K562 (cell line): ENCODE measurements around the gene MDP1. TPM values are rescaled to one million over a fixed set of nuclear protein-coding genes. Genes with fewer than 3 reads are reported as not detected.

Experiments used
- ATAC-seq: fragments of 200-7000 bp; cut with Tn5 transposase; 3 replicates; pipeline ENCODE4 v1.9.1; 2020; ENCODE audit warnings: moderate library complexity
- BruUV-seq: library from RNA; stranded (reverse); fragments of 400-500 nt; replicated peaks from 2 replicates; lab custom pipeline; 2021; lab: Mats Ljungman, UMichigan
- CTCF ChIA-PET: fragments of 300-600 bp; formaldehyde crosslinking; extraction: SDS; loops from one replicate; lab custom pipeline; 2021; ENCODE audit warnings: low intra/inter-chr PET ratio; lab: Yijun Ruan, JAX
- POLR2A ChIA-PET: fragments of 300-600, 350-650 bp; sonication (Branson Sonifier 250); formaldehyde crosslinking; extraction: SDS; loops from one replicate; lab custom pipeline; 2021; ENCODE audit warnings: antibody characterized with exemption, inconsistent platforms; lab: Yijun Ruan, JAX
- DNase-seq, 4 experiments: peaks; one replicate each; pipeline versions ENCODE4 v3.0.0 to v3.0.0-alpha.2; 2011 to 2018; ENCODE audit warnings: low spot score in 3 of 4, mixed read lengths in 3 of 4; ENCODE audit errors: extremely low read depth in 1 of 4
- FAIRE-seq: peaks from 2 replicates; lab custom pipeline; 2011; peaks lifted over from hg19 to GRCh38; lab: Jason Lieb, UNC
- H2AFZ ChIP-seq: 2 replicates; pipeline ENCODE4 v1.6.0; 2011; ENCODE audit warnings: low read depth, low read length, control low read depth, inconsistent platforms
- H3K27ac ChIP-seq: fragments of 200-600 bp; 3 replicates; pipeline ENCODE4 v1.8.0; 2011; ENCODE audit warnings: low read depth, mild to moderate bottlenecking, control low read depth, inconsistent platforms, low read length, moderate library complexity, mixed read lengths; ENCODE audit errors: extremely low read depth
- H3K27me3 ChIP-seq, 2 experiments: fragments of 300-600 bp in 1 of 2; 2 replicates in 1 of 2; 3 replicates in 1 of 2; pipeline versions ENCODE4 v1.6.0 to v1.8.0; 2011; ENCODE audit warnings: inconsistent platforms in 2 of 2, low read length in 2 of 2, mild to moderate bottlenecking in 1 of 2, mixed read lengths in 1 of 2, moderate library complexity in 1 of 2; ENCODE audit not compliant: control insufficient read depth in 2 of 2, insufficient read depth in 2 of 2
- H3K36me3 ChIP-seq: fragments of 300-600 bp; 3 replicates; pipeline ENCODE4 v1.8.0; 2011; ENCODE audit warnings: mild to moderate bottlenecking, low read length, inconsistent platforms; ENCODE audit not compliant: control insufficient read depth, insufficient read depth
- H3K4me1 ChIP-seq, 2 experiments: fragments of 200-600 bp in 1 of 2; replicated peaks in 1 of 2; 2 replicates in 1 of 2; 3 replicates in 1 of 2; pipeline versions ENCODE4 v1.5.1 to v1.8.0; 2011; ENCODE audit warnings: inconsistent platforms in 2 of 2, low read length in 2 of 2, mild to moderate bottlenecking in 1 of 2, mixed read lengths in 1 of 2, moderate library complexity in 1 of 2; ENCODE audit not compliant: control insufficient read depth in 2 of 2, insufficient read depth in 2 of 2
- H3K4me2 ChIP-seq: 2 replicates; pipeline ENCODE4 v1.6.1; 2011; ENCODE audit warnings: low read length, control low read depth, inconsistent platforms, mixed read lengths; ENCODE audit not compliant: insufficient read depth
- H3K4me3 ChIP-seq: fragments of 200-600 bp; sonication (generic), shearing (Covaris generic); 2 replicates; pipeline ENCODE4 v1.5.1; 2016; ENCODE audit warnings: control low read depth, inconsistent platforms
- H3K79me2 ChIP-seq: fragments of 200-600 bp; 3 replicates; pipeline ENCODE4 v1.8.0; 2011; ENCODE audit warnings: low read length, inconsistent platforms; ENCODE audit not compliant: control insufficient read depth, insufficient read depth
- H3K9ac ChIP-seq, 2 experiments: 2 replicates each; pipeline versions ENCODE4 v1.6.0 to v1.6.1; 2011; ENCODE audit warnings: low read depth in 2 of 2, low read length in 2 of 2, control low read depth in 1 of 2, inconsistent platforms in 1 of 2, mild to moderate bottlenecking in 1 of 2, mixed read lengths in 1 of 2; ENCODE audit not compliant: insufficient read depth in 1 of 2
- H3K9me1 ChIP-seq: one replicate; pipeline ENCODE4 v1.6.0; 2011; ENCODE audit warnings: inconsistent platforms, mild to moderate bottlenecking, low read length, moderate library complexity; ENCODE audit not compliant: control insufficient read depth, insufficient read depth
- H3K9me3 ChIP-seq: replicated peaks from 2 replicates; pipeline ENCODE4 v1.5.1; 2011; ENCODE audit warnings: low read depth, low read length, inconsistent platforms; ENCODE audit not compliant: control insufficient read depth, insufficient read depth
- H4K20me1 ChIP-seq: replicated peaks from 2 replicates; pipeline ENCODE4 v1.6.1; 2011; ENCODE audit warnings: low read length, inconsistent platforms, mixed read lengths; ENCODE audit not compliant: control insufficient read depth, insufficient read depth
- ARNT ChIP-seq, 2 experiments: fragments of 450-650 bp; IDR thresholded peaks; 2 replicates each; pipeline ENCODE4 v1.6.1; 2016; ENCODE audit warnings: mild to moderate bottlenecking in 1 of 2
- GABPB1 ChIP-seq: sonication (generic); formaldehyde crosslinking; IDR thresholded peaks from 2 replicates; pipeline ENCODE4 v1.8.0; 2022; ENCODE audit warnings: mild to moderate bottlenecking, missing genetic modification reagents
- HMG20A ChIP-seq: fragments of 450-650 bp; formaldehyde crosslinking; conservative IDR thresholded peaks from 2 replicates; pipeline ENCODE4 v1.4.0; 2020; ENCODE audit warnings: mild to moderate bottlenecking, mixed read lengths
- KDM1A ChIP-seq, 2 experiments: fragments of 450-650 bp; IDR thresholded peaks; 2 replicates each; pipeline ENCODE4 v1.6.1; 2016; ENCODE audit warnings: mild to moderate bottlenecking in 2 of 2
- PHB ChIP-seq: fragments of 250-450 bp; sonication (Bioruptor Pico); IDR thresholded peaks from 2 replicates; pipeline ENCODE4 v1.5.0; 2021
- TAF15 ChIP-seq: fragments of 200-400 bp; formaldehyde crosslinking; IDR thresholded peaks from 2 replicates; pipeline ENCODE4 v1.6.1; 2017; ENCODE audit warnings: mild to moderate bottlenecking, low read depth, low read length, moderate library complexity
- ZNF274 ChIP-seq: IDR thresholded peaks from 2 replicates; pipeline ENCODE4 v1.6.1; 2011; ENCODE audit warnings: low read depth, mild to moderate bottlenecking, low read length, moderate library complexity, borderline replicate concordance
- ZNF57 ChIP-seq: fragments of 450-650 bp; formaldehyde crosslinking; IDR thresholded peaks from 2 replicates; pipeline ENCODE4 v1.4.0; 2020; ENCODE audit warnings: mild to moderate bottlenecking, moderate library complexity
- ZNF586 ChIP-seq: fragments of 450-650 bp; formaldehyde crosslinking; conservative IDR thresholded peaks from 2 replicates; pipeline ENCODE4 v1.4.0; 2020; ENCODE audit warnings: mild to moderate bottlenecking, moderate library complexity
- WGBS: fragments of 100-300 bp; shearing (Covaris generic); methylation state at CpG from one replicate; pipeline ENCODE4 v1.1.6; 2016; ENCODE audit warnings: low coverage, mixed read lengths; ENCODE audit not compliant: insufficient coverage; ENCODE audit errors: missing lambda C conversion rate; 5-methylcytosine and 5-hydroxymethylcytosine counted together
- in situ Hi-C: fragments of 300-500 bp; cut with MboI; formaldehyde crosslinking; loops from 4 replicates; pipeline ENCODE4 v1.15.0; 2018; ENCODE audit warnings: inconsistent platforms, mixed read lengths
- intact Hi-C: fragments of 100-400 bp; cut with micrococcal nuclease; formaldehyde crosslinking; loops from 2 replicates; pipeline ENCODE4 v1.14.2; 2022
- polyA plus RNA-seq, 8 experiments: library from polyadenylated mRNA; depleted of rRNA in 4 of 8; stranded (reverse) in 5 of 8; unstranded in 3 of 8; fragments of >200 nt; fragmentation: Nextera tagmentation in 2 of 8; fragmentation: Illumina TruSeq in 1 of 8; extraction: Ambion mirVana in 2 of 8; extraction: Trizol in 1 of 8; gene quantifications; 2 replicates each; pipeline versions ENCODE4 v1.2.1 to v1.2.3, GENCODE V29; 2011 to 2014; ENCODE audit warnings: inconsistent platforms in 1 of 8, missing spikeins in 1 of 8
- total RNA-seq, 7 experiments: library from RNA; depleted of rRNA in 6 of 7; stranded (reverse); fragments of >200 nt in 6 of 7; fragmentation: Illumina TruSeq in 2 of 7; extraction: Trizol in 2 of 7; gene quantifications; 2 replicates each; pipeline versions ENCODE4 v1.2.1 to v1.2.3, GENCODE V29; 2011 to 2021; ENCODE audit warnings: low replicate concordance in 1 of 7
- TF ChIP-seq, protein P1 (sequence below), 2 experiments: IDR thresholded peaks in 1 of 2; conservative IDR thresholded peaks in 1 of 2; 2 replicates each; pipeline ENCODE4 v1.6.1; 2016; ENCODE audit warnings: low read depth in 2 of 2, mild to moderate bottlenecking in 1 of 2, missing compliant biosample characterization in 1 of 2, missing genetic modification characterization in 1 of 2, moderate library complexity in 1 of 2
- TF ChIP-seq, protein P2 (sequence below): fragments of 250-450 bp; sonication (Bioruptor Pico); IDR thresholded peaks from 2 replicates; pipeline ENCODE4 v1.8.0; 2022; ENCODE audit warnings: inconsistent platforms
- TF ChIP-seq, protein P3 (sequence below): fragments of 250-450 bp; sonication (Bioruptor Pico); IDR thresholded peaks from 2 replicates; pipeline ENCODE4 v1.5.0; 2021; ENCODE audit warnings: mild to moderate bottlenecking, borderline replicate concordance

The MDP1 gene
- total and polyA plus RNA-seq, 9 of the 15 experiments (the other 6 are each of a cell fraction or from before 2014, with no cell fraction given), result 2.7 to 29.6 (median 11.0) TPM

DNA sequence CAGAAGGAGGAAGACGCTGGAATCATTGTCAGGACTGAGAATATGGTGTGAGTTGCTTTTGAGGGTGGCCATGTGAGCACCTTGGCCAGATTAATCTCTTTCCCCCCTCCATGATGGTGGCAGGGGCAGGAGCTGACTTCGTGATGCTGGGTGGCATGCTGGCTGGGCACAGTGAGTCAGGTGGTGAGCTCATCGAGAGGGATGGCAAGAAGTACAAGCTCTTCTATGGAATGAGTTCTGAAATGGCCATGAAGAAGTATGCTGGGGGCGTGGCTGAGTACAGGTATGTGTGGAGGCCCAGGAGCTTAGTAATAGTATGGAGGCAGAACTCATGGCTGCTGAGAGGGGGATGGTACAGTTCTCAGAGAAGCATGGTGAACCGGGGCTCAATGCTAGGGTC, 22.3 kb upstream of the MDP1 start:
- no peaks in the 10 kb centered on the region for H3K9me3 ChIP-seq
- H3K4me1 ChIP-seq, result peaks cover 15 to 20% of the 10 kb centered on the region in 2 experiments
- intact Hi-C loops, result no loop called here
- peaks cover 20% of the 10 kb centered on the region for H3K79me2 ChIP-seq
- H4K20me1 ChIP-seq, result no peaks in the 10 kb centered on the region; the same call in 1 of the 2 replicates
- CTCF ChIA-PET, result no interaction called here
- H2AFZ ChIP-seq, result no peak overlapping the region
- H3K9me1 ChIP-seq, result no peaks in the 10 kb centered on the region
- WGBS, result 90% methylated on average over 4 of the region's 5 CpGs
- ATAC-seq, result no peak
- FAIRE-seq, result no peak
- in situ Hi-C loops, result no loop called here
- no peak overlapping the region for H3K4me2 ChIP-seq
- H3K4me3 ChIP-seq, result no peak overlapping the region
- no peaks in the 10 kb centered on the region for H3K27me3 ChIP-seq
- DNase-seq, result no peak
- no TSS peak for BruUV-seq
- POLR2A ChIA-PET, result interaction anchor here (0.6 to 1.3 kb wide), 2 partner anchors 24 to 49 kb away, joined by 3 read pairs; no protein-coding TSS in a partner anchor
- H3K9ac ChIP-seq, result no peak overlapping the region
- peaks cover 66% of the 10 kb centered on the region for H3K36me3 ChIP-seq
- no peak overlapping the region for H3K27ac ChIP-seq
- TF ChIP-seq ZNF57 (no peak), ZNF586 (no peak), KDM1A (IDR thresholded peaks at IDR 0.05) (no peak), PHB (CRISPR knock-in tag) (no peak), GABPB1 (no peak), ZNF274 (no peak), HMG20A (no peak), ARNT (IDR thresholded peaks at IDR 0.05) (no peak), TAF15 (no peak)
- TF ChIP-seq, protein P1, sequence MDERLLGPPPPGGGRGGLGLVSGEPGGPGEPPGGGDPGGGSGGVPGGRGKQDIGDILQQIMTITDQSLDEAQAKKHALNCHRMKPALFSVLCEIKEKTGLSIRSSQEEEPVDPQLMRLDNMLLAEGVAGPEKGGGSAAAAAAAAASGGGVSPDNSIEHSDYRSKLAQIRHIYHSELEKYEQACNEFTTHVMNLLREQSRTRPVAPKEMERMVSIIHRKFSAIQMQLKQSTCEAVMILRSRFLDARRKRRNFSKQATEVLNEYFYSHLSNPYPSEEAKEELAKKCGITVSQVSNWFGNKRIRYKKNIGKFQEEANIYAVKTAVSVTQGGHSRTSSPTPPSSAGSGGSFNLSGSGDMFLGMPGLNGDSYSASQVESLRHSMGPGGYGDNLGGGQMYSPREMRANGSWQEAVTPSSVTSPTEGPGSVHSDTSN (CRISPR knock-in tag; IDR thresholded peaks at IDR 0.05; ENCODE audit: low read depth), result no peak
- TF ChIP-seq, protein P1 (tag; conservative IDR thresholded peaks at IDR 0.05; ENCODE audit: low read depth), result no peak
- TF ChIP-seq, protein P2, sequence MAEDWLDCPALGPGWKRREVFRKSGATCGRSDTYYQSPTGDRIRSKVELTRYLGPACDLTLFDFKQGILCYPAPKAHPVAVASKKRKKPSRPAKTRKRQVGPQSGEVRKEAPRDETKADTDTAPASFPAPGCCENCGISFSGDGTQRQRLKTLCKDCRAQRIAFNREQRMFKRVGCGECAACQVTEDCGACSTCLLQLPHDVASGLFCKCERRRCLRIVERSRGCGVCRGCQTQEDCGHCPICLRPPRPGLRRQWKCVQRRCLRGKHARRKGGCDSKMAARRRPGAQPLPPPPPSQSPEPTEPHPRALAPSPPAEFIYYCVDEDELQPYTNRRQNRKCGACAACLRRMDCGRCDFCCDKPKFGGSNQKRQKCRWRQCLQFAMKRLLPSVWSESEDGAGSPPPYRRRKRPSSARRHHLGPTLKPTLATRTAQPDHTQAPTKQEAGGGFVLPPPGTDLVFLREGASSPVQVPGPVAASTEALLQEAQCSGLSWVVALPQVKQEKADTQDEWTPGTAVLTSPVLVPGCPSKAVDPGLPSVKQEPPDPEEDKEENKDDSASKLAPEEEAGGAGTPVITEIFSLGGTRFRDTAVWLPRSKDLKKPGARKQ (CRISPR knock-in tag), result no peak
- TF ChIP-seq, protein P3, sequence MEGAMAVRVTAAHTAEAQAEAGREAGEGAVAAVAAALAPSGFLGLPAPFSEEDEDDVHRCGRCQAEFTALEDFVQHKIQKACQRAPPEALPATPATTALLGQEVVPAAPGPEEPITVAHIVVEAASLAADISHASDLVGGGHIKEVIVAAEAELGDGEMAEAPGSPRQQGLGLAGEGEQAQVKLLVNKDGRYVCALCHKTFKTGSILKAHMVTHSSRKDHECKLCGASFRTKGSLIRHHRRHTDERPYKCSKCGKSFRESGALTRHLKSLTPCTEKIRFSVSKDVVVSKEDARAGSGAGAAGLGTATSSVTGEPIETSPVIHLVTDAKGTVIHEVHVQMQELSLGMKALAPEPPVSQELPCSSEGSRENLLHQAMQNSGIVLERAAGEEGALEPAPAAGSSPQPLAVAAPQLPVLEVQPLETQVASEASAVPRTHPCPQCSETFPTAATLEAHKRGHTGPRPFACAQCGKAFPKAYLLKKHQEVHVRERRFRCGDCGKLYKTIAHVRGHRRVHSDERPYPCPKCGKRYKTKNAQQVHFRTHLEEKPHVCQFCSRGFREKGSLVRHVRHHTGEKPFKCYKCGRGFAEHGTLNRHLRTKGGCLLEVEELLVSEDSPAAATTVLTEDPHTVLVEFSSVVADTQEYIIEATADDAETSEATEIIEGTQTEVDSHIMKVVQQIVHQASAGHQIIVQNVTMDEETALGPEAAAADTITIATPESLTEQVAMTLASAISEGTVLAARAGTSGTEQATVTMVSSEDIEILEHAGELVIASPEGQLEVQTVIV (CRISPR knock-in tag), result no peak
